Measurements from ENCODE around the gene JAG1.

JAG1 gene

GRCh38 chr20:10716855-10717254, 43.1 kb upstream of the JAG1 start:
- no peaks in the 10 kb centered on the region for H3K9me2 ChIP-seq (replicated peaks; ENCODE audit: insufficient read depth, low read length)
- no peak overlapping the region for H3K4me3 ChIP-seq (ENCODE audit: insufficient read depth, low read length, poor library complexity, severe bottlenecking)
- no peak overlapping the region for H3K27ac ChIP-seq (ENCODE audit: low read depth, low read length)
- no peak overlapping the region for H3K9ac ChIP-seq (ENCODE audit: low read length)
- H3K36me3 ChIP-seq (ENCODE audit: low read length) = no peaks in the 10 kb centered on the region
- H3K9me3 ChIP-seq (ENCODE audit: insufficient read depth, low read length) = no peaks in the 10 kb centered on the region
- H2AFZ ChIP-seq (ENCODE audit: low read depth, low read length, severe bottlenecking) = no peak overlapping the region
- no peak overlapping the region for H3K4me2 ChIP-seq (ENCODE audit: low read depth, low read length, poor library complexity, severe bottlenecking)
- H3K27me3 ChIP-seq (ENCODE audit: low read length) = no peaks in the 10 kb centered on the region
- H3F3A ChIP-seq (ENCODE audit: insufficient read depth) = no peaks in the 10 kb centered on the region
- H4K20me1 ChIP-seq (ENCODE audit: low read depth, low read length) = no peaks in the 10 kb centered on the region
- no peaks in the 10 kb centered on the region for H3K79me2 ChIP-seq (ENCODE audit: insufficient read depth, low read length)
- no peak for TF ChIP-seq EZH2phosphoT487 (conservative IDR thresholded peaks at IDR 0.05; ENCODE audit: low read length)
- no peak for TF ChIP-seq CTCF (IDR thresholded peaks at IDR 0.05; ENCODE audit: insufficient read depth, low read length, poor library complexity, severe bottlenecking)

GRCh38 chr20:10715035-10715434, 41.2 kb upstream of the JAG1 start:
- Histone ChIP-seq H3K4me2 (ENCODE audit: low read depth, low read length, poor library complexity, severe bottlenecking) (no peak overlapping the region), H3F3A (ENCODE audit: insufficient read depth) (no peaks in the 10 kb centered on the region), H3K9ac (ENCODE audit: low read length) (no peak overlapping the region), H3K27me3 (ENCODE audit: low read length) (no peaks in the 10 kb centered on the region), H3K4me3 (ENCODE audit: insufficient read depth, low read length, poor library complexity, severe bottlenecking) (no peak overlapping the region), H3K9me3 (ENCODE audit: insufficient read depth, low read length) (no peaks in the 10 kb centered on the region), H3K9me2 (replicated peaks; ENCODE audit: insufficient read depth, low read length) (no peaks in the 10 kb centered on the region), H3K79me2 (ENCODE audit: insufficient read depth, low read length) (no peaks in the 10 kb centered on the region), H3K27ac (ENCODE audit: low read depth, low read length) (no peak overlapping the region), H4K20me1 (ENCODE audit: low read depth, low read length) (no peaks in the 10 kb centered on the region), H3K36me3 (ENCODE audit: low read length) (no peaks in the 10 kb centered on the region), H2AFZ (ENCODE audit: low read depth, low read length, severe bottlenecking) (no peak overlapping the region)
- TF ChIP-seq CTCF (IDR thresholded peaks at IDR 0.05; ENCODE audit: insufficient read depth, low read length, poor library complexity, severe bottlenecking) (no peak), EZH2phosphoT487 (conservative IDR thresholded peaks at IDR 0.05; ENCODE audit: low read length) (no peak)

DNA sequence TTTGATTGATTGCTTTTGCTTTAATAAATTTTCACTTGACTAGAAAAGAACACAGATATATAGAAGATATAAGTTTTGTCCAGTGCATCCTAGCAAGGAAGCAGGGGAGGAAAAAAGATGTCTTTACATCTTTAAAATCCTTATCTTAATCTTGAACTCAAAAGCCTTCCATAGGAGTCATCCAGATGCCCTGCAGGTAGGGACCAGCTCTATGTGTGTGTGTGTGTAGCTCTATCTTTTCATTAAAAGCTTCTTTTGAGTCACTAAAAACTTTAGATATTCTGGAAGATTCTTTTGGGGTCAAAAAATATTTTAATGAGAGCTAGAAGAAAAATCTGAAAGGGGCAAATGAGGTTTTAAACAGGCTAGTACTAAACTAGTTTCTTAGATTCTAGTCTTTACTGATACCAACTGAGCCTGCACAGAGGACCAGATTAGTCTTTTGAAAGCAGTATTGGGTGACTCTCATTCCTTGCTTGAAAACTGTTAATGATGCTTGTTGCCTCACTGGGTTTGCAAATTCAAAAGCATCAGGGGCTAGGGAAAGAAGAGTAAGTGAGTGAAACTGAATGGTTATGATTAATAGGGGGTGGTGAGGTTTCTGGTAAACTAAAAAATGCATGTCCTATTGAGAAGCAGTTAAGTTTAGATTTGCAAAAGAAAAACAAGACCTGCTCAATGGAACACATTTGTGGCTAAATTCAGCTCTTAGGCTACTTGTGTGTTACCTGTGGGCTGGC, 40.6 kb upstream of the JAG1 start:
- Histone ChIP-seq H3K36me3 (ENCODE audit: low read length) (no peaks in the 10 kb centered on the region), H3K27ac (ENCODE audit: low read depth, low read length) (no peak overlapping the region), H3K9me2 (replicated peaks; ENCODE audit: insufficient read depth, low read length) (no peaks in the 10 kb centered on the region), H3K9ac (ENCODE audit: low read length) (no peak overlapping the region), H3K79me2 (ENCODE audit: insufficient read depth, low read length) (no peaks in the 10 kb centered on the region), H3F3A (ENCODE audit: insufficient read depth) (no peaks in the 10 kb centered on the region), H2AFZ (ENCODE audit: low read depth, low read length, severe bottlenecking) (no peak overlapping the region), H3K9me3 (ENCODE audit: insufficient read depth, low read length) (no peaks in the 10 kb centered on the region), H4K20me1 (ENCODE audit: low read depth, low read length) (no peaks in the 10 kb centered on the region), H3K27me3 (ENCODE audit: low read length) (no peaks in the 10 kb centered on the region), H3K4me3 (ENCODE audit: insufficient read depth, low read length, poor library complexity, severe bottlenecking) (no peak overlapping the region), H3K4me2 (ENCODE audit: low read depth, low read length, poor library complexity, severe bottlenecking) (no peak overlapping the region)
- TF ChIP-seq EZH2phosphoT487 (conservative IDR thresholded peaks at IDR 0.05; ENCODE audit: low read length) = no peak
- no peak for TF ChIP-seq CTCF (IDR thresholded peaks at IDR 0.05; ENCODE audit: insufficient read depth, low read length, poor library complexity, severe bottlenecking)

Data from SU-DHL-6 (cell line).